ENCODE measurements around the gene SOCS4.
"Not testable (repeated sequence)": the region's sequence is repeated elsewhere in the genome, so short reads cannot be mapped to it uniquely, and the experiment has no call there.

Gene SOCS4

GRCh38 chr14:55031190-55031589 lies 4.2 kb downstream of the SOCS4 start:
- Mint-ChIP-seq H3K4me1 (peaks cover 31% of the 10 kb centered on the region), H3K27me3 (no peaks in the 10 kb centered on the region), H3K4me3 (no peak overlapping the region), H3K9me3 (no peaks in the 10 kb centered on the region), H3K36me3 (ENCODE audit: insufficient read depth) (peaks cover 30% of the 10 kb centered on the region), H3K27ac (ENCODE audit: low read depth) (no peak overlapping the region)
- DNase-seq (ENCODE audit: low spot score in 2 of 2): no peak
- no peak for ATAC-seq (replicated peaks; ENCODE audit: extremely low read depth, poor library complexity, severe bottlenecking)

GRCh38 chr14:55037995-55038394 lies 11.0 kb downstream of the SOCS4 start:
- H3K9me3 Mint-ChIP-seq; H3K4me1 Mint-ChIP-seq; H3K27me3 Mint-ChIP-seq; H3K4me3 Mint-ChIP-seq; ATAC-seq (replicated peaks; ENCODE audit: extremely low read depth, poor library complexity, severe bottlenecking); DNase-seq (ENCODE audit: low spot score in 2 of 2); H3K27ac Mint-ChIP-seq (ENCODE audit: low read depth): not testable (repeated sequence)
- peaks cover 23% of the 10 kb centered on the region for H3K36me3 Mint-ChIP-seq (ENCODE audit: insufficient read depth)

GRCh38 chr14:55038708-55039107 lies 11.7 kb downstream of the SOCS4 start:
- no peak for DNase-seq (ENCODE audit: low spot score in 2 of 2)
- Mint-ChIP-seq H3K4me3 (no peak overlapping the region), H3K4me1 (peaks cover 6% of the 10 kb centered on the region), H3K9me3 (no peaks in the 10 kb centered on the region), H3K27ac (ENCODE audit: low read depth) (no peak overlapping the region), H3K27me3 (no peaks in the 10 kb centered on the region), H3K36me3 (ENCODE audit: insufficient read depth) (peaks cover 26% of the 10 kb centered on the region)
- ATAC-seq (replicated peaks; ENCODE audit: extremely low read depth, poor library complexity, severe bottlenecking): no peak

- Mint-ChIP-seq H3K9me3 (no peaks in the 10 kb centered on the region), H3K27me3 (no peaks in the 10 kb centered on the region), H3K4me3 (no peak overlapping the region), H3K27ac (ENCODE audit: low read depth) (no peak overlapping the region), H3K36me3 (ENCODE audit: insufficient read depth) (peaks cover 15% of the 10 kb centered on the region), H3K4me1 (peaks cover 4% of the 10 kb centered on the region)
- DNase-seq (ENCODE audit: low spot score in 2 of 2) (no peak), ATAC-seq (replicated peaks; ENCODE audit: extremely low read depth, poor library complexity, severe bottlenecking) (no peak)
Observed at GRCh38 chr14:55043528-55043927, 16.5 kb downstream of the SOCS4 start.

- Mint-ChIP-seq H3K4me1 (no peaks in the 10 kb centered on the region), H3K27ac (ENCODE audit: low read depth) (no peak overlapping the region), H3K4me3 (no peak overlapping the region), H3K27me3 (no peaks in the 10 kb centered on the region), H3K36me3 (ENCODE audit: insufficient read depth) (peaks cover 9% of the 10 kb centered on the region), H3K9me3 (no peaks in the 10 kb centered on the region)
- ATAC-seq (replicated peaks; ENCODE audit: extremely low read depth, poor library complexity, severe bottlenecking) (no peak), DNase-seq (ENCODE audit: low spot score in 2 of 2) (no peak)
Observed at GRCh38 chr14:55045087-55045486, 18.1 kb downstream of the SOCS4 start.

GRCh38 chr14:55047301-55048053 lies 20.4 kb downstream of the SOCS4 start:
- no peaks in the 10 kb centered on the region for H3K9me3 Mint-ChIP-seq
- no peak overlapping the region for H3K4me3 Mint-ChIP-seq
- no peaks in the 10 kb centered on the region for H3K27me3 Mint-ChIP-seq
- DNase-seq (ENCODE audit: low spot score in 2 of 2): no peak
- no peak for ATAC-seq (replicated peaks; ENCODE audit: extremely low read depth, poor library complexity, severe bottlenecking)
- H3K4me1 Mint-ChIP-seq: peaks cover 11% of the 10 kb centered on the region
- peaks cover 27% of the 10 kb centered on the region for H3K36me3 Mint-ChIP-seq (ENCODE audit: insufficient read depth)
- no peak overlapping the region for H3K27ac Mint-ChIP-seq (ENCODE audit: low read depth)

GRCh38 chr14:55048900-55049436 lies 21.9 kb downstream of the SOCS4 start:
- peaks cover 26% of the 10 kb centered on the region for H3K36me3 Mint-ChIP-seq (ENCODE audit: insufficient read depth)
- no peaks in the 10 kb centered on the region for H3K27me3 Mint-ChIP-seq
- no peak overlapping the region for H3K4me3 Mint-ChIP-seq
- H3K27ac Mint-ChIP-seq (ENCODE audit: low read depth): no peak overlapping the region
- DNase-seq (ENCODE audit: low spot score in 2 of 2) (no peak), ATAC-seq (replicated peaks; ENCODE audit: extremely low read depth, poor library complexity, severe bottlenecking) (no peak)
- no peaks in the 10 kb centered on the region for H3K9me3 Mint-ChIP-seq
- H3K4me1 Mint-ChIP-seq: peaks cover 26% of the 10 kb centered on the region

- peak overlapping the region; percentile 94 for H3K27ac Mint-ChIP-seq (ENCODE audit: low read depth)
- ATAC-seq (replicated peaks; ENCODE audit: extremely low read depth, poor library complexity, severe bottlenecking) (peak; percentile 1), DNase-seq (ENCODE audit: low spot score in 2 of 2) (no peak)
- H3K27me3 Mint-ChIP-seq: no peaks in the 10 kb centered on the region
- H3K9me3 Mint-ChIP-seq: no peaks in the 10 kb centered on the region
- H3K36me3 Mint-ChIP-seq (ENCODE audit: insufficient read depth): peaks cover 29% of the 10 kb centered on the region
- peak overlapping the region; percentile 86 for H3K4me3 Mint-ChIP-seq
- peaks cover 33% of the 10 kb centered on the region for H3K4me1 Mint-ChIP-seq
Observed at GRCh38 chr14:55051165-55051422, 24.1 kb downstream of the SOCS4 start.

GRCh38 chr14:55051423-55052268 lies 24.6 kb downstream of the SOCS4 start, which contains the start of gene MAPK1IP1L:
Gene MAPK1IP1L, plus strand, starts transcription at chr14:55051647. Its CDS starts 10,037 bp downstream, at chr14:55061684.
- Mint-ChIP-seq H3K4me1 (peaks cover 35% of the 10 kb centered on the region), H3K27ac (ENCODE audit: low read depth) (peak within 1 kb of the TSS; percentile 94), H3K27me3 (no peaks in the 10 kb centered on the region), H3K9me3 (no peaks in the 10 kb centered on the region), H3K36me3 (ENCODE audit: insufficient read depth) (peaks cover 31% of the 10 kb centered on the region), H3K4me3 (peak within 1 kb of the TSS; percentile 86)
- DNase-seq (ENCODE audit: low spot score in 2 of 2) (peak; percentile 87 to 92), ATAC-seq (replicated peaks; ENCODE audit: extremely low read depth, poor library complexity, severe bottlenecking) (peak; percentile 87)

GRCh38 chr14:55052269-55052930 lies 25.4 kb downstream of the SOCS4 start:
- Mint-ChIP-seq H3K27me3 (no peaks in the 10 kb centered on the region), H3K4me1 (peaks cover 35% of the 10 kb centered on the region), H3K36me3 (ENCODE audit: insufficient read depth) (peaks cover 33% of the 10 kb centered on the region), H3K4me3 (peak overlapping the region; percentile 86), H3K27ac (ENCODE audit: low read depth) (peak overlapping the region; percentile 94), H3K9me3 (no peaks in the 10 kb centered on the region)
- peak; percentile 6 for ATAC-seq (replicated peaks; ENCODE audit: extremely low read depth, poor library complexity, severe bottlenecking)
- no peak for DNase-seq (ENCODE audit: low spot score in 2 of 2)

- H3K27me3 Mint-ChIP-seq: no peaks in the 10 kb centered on the region
- ATAC-seq (replicated peaks; ENCODE audit: extremely low read depth, poor library complexity, severe bottlenecking) (no peak), DNase-seq (ENCODE audit: low spot score in 2 of 2) (no peak)
- H3K36me3 Mint-ChIP-seq (ENCODE audit: insufficient read depth): peaks cover 37% of the 10 kb centered on the region
- peak overlapping the region; percentile 94 for H3K27ac Mint-ChIP-seq (ENCODE audit: low read depth)
- peak overlapping the region; percentile 86 for H3K4me3 Mint-ChIP-seq
- peaks cover 36% of the 10 kb centered on the region for H3K4me1 Mint-ChIP-seq
- H3K9me3 Mint-ChIP-seq: no peaks in the 10 kb centered on the region
Observed at GRCh38 chr14:55053018-55053417, 26.0 kb downstream of the SOCS4 start.

GRCh38 chr14:55053500-55053899 lies 26.5 kb downstream of the SOCS4 start:
- Mint-ChIP-seq H3K36me3 (ENCODE audit: insufficient read depth) (peaks cover 41% of the 10 kb centered on the region), H3K9me3 (no peaks in the 10 kb centered on the region), H3K4me1 (peaks cover 41% of the 10 kb centered on the region), H3K27me3 (no peaks in the 10 kb centered on the region), H3K4me3 (peak overlapping the region; percentile 86), H3K27ac (ENCODE audit: low read depth) (peak overlapping the region; percentile 94)
- DNase-seq (ENCODE audit: low spot score in 2 of 2) (no peak), ATAC-seq (replicated peaks; ENCODE audit: extremely low read depth, poor library complexity, severe bottlenecking) (no peak)

All from central memory CD8-positive, alpha-beta T cell (primary cell).